ENCODE results near the gene CDK17.

DNA sequence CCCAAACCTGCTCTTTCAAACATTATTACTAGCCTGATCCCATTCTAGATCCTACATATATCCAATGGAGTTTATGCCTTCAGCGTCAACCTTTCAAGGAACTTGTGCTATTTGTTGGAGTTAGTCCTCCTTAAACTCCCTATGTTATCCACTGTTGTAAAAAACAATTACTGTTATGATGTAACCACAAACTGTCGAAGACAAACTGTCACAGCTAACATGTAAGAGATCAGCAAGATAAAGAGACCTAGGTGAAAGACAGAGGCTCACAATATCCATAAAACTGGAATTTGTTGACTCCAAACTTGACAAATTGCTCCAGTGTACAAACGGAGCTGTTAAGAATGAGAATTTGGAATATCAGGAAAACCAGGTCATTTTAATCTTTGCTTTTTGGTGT is 70.7 kb downstream of the CDK17 start:
- TF ChIP-seq ZNF274 (IDR thresholded peaks at IDR 0.05; ENCODE audit: low read depth, low read length): no peak
- TF ChIP-seq SUZ12 (IDR thresholded peaks at IDR 0.05; ENCODE audit: extremely low read depth, insufficient read depth, insufficient read length): no peak

All from NT2/D1 (cell line).